Astrocyte (in vitro differentiated cells and primary cell): ENCODE measurements around the gene IQCM.

Experiments used
- CTCF ChIP-seq: IDR thresholded peaks from 2 replicates; pipeline ENCODE4 v1.5.1; 2011; ENCODE audit warnings: low read depth, mild to moderate bottlenecking, inconsistent platforms, low read length, moderate library complexity; ENCODE audit not compliant: insufficient read depth
- EZH2 ChIP-seq: IDR thresholded peaks from 2 replicates; pipeline ENCODE4 v1.6.1; 2012; ENCODE audit warnings: mild to moderate bottlenecking, low read length, inconsistent platforms; ENCODE audit not compliant: insufficient read depth

DNA sequence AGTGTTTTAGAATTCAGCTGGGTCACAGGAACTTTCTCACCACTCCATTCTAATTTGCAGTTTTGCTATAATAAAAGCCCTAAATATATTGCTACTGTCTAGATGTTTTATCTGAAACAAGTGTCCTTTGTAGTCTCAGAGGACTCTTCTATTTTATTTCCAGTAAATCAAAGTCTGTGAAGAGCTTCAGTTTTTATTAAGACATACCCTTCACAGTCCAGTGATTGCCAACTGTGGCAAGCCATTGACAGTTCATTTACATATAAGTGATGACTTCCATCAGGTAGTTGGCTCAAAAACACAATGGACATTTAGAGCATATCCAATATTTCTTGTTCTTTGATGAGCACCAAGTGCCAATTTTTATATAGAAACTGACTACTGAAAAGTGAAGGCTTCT is 466.1 kb downstream of the IQCM start:
- no peak for TF ChIP-seq CTCF
- TF ChIP-seq EZH2 = no peak
